Omental fat pad (tissue), 4 donors: ENCODE measurements around the gene TRAM2. TPM values are rescaled to one million over a fixed set of nuclear protein-coding genes. Genes with fewer than 3 reads are reported as not detected.

Experiments used
- ATAC-seq: fragments of 150-250 bp; one replicate; pipeline ENCODE4 v1.9.1; 2016; ENCODE audit warnings: mild to moderate bottlenecking, moderate library complexity; ENCODE audit not compliant: low FRiP score
- DNase-seq: peaks from one replicate; pipeline ENCODE4 v3.0.0-alpha.2; 2019; ENCODE audit warnings: low spot score
- total RNA-seq, 4 donors: library from RNA; depleted of rRNA; stranded (reverse); fragments of >200 nt; gene quantifications; one replicate each; pipeline ENCODE4 v1.1.0, GENCODE V29; 2016
- TF ChIP-seq, protein P1 (sequence below), 3 donors: fragments of 450-650 bp; IDR thresholded peaks; one replicate each; pipeline ENCODE4 v1.5.1; 2016 to 2017; ENCODE audit warnings: antibody characterized with exemption in 3 of 3, mild to moderate bottlenecking in 3 of 3, moderate library complexity in 2 of 3

The TRAM2 gene
- total RNA-seq, 4 donors from 2014 or later: 17.8 to 29.8 (median 26.3) TPM

DNA sequence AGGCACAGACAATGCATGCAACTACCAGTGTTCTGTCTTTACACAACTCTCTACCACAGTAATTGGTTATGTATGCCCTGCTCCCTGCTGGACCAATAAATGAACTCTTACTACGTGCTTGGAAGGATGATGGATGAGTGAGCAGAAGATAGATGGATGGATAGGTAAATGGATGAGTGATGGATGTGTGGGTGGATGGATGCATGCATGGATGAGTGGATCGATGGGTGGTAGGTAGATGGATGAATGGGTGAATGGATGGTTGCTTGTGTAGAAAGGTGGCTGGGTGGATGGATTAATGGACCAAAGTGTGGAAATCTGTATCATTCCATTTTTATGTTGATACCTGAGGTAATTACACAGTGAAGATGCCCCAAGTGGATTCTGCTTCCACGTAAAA is 10.1 kb upstream of the TRAM2 start:
- TF ChIP-seq, protein P1, sequence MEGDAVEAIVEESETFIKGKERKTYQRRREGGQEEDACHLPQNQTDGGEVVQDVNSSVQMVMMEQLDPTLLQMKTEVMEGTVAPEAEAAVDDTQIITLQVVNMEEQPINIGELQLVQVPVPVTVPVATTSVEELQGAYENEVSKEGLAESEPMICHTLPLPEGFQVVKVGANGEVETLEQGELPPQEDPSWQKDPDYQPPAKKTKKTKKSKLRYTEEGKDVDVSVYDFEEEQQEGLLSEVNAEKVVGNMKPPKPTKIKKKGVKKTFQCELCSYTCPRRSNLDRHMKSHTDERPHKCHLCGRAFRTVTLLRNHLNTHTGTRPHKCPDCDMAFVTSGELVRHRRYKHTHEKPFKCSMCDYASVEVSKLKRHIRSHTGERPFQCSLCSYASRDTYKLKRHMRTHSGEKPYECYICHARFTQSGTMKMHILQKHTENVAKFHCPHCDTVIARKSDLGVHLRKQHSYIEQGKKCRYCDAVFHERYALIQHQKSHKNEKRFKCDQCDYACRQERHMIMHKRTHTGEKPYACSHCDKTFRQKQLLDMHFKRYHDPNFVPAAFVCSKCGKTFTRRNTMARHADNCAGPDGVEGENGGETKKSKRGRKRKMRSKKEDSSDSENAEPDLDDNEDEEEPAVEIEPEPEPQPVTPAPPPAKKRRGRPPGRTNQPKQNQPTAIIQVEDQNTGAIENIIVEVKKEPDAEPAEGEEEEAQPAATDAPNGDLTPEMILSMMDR (IDR thresholded peaks at IDR 0.05): no peak
- ATAC-seq: no peak
- no peak for DNase-seq

DNA sequence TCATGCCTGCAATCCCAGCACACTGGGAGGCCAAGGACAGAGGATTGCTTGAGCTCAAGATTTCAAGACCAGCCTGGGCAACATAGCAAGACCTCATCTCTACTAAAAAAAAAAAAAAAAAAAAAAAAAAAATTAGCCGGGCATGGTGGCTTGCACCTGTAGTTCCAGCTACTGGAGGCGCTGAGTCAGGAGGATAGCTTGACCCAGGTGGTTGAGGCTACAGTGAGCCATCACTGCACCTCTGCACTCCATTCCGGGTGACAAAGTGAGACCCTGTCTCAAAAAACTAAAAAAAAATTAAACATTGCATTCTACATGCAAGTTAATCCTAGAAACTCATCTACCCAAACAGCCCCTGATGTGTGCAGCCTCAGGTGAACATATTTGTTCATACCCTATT is 7.3 kb upstream of the TRAM2 start:
- DNase-seq: no peak
- ATAC-seq: no peak

DNA sequence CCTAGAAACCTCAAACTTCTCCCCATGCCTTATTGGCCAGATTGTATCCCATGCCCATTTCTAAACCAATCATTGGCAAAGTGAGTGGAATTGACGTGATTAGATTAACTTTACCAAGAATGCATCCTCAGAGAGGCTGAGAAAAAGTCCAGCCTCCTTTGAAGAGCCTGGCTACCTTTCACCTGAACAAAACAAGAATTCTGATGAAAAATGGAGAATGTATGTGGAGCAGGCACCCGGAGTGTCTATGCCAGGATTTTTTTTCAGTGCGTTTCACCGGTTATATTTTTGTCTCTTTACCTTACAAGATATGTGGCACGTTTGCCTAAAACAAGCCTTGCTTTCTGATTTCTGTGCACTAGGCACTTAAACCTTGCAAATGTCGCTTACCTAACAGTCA is 6.1 kb upstream of the TRAM2 start:
- no peak for DNase-seq
- TF ChIP-seq, protein P1 (IDR thresholded peaks at IDR 0.05): no peak
- ATAC-seq: no peak

More for the DNA sequence above, 7.3 kb upstream of the TRAM2 start:
- TF ChIP-seq, protein P1 (IDR thresholded peaks at IDR 0.05): no peak

DNA sequence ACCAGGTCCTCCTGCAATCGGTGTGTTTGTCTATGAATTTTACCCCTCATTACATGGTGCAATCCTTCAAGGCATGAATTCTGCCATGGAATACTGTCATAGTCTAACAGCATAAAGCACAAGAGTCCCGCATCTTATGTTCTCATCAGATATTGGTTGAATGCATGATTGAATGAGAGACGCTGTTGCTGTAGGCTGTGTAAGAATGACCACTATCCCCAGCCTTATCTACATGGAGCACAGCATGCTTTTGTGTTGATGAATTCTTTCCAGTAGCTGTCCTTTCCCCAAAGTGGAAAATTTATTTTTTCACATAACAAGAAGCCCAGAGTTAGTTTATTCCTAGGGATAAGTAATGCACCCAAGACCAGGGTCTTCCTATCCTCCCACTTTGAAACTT is 5.6 kb upstream of the TRAM2 start:
- no peak for ATAC-seq
- TF ChIP-seq, protein P1 (IDR thresholded peaks at IDR 0.05): no peak
- no peak for DNase-seq

DNA sequence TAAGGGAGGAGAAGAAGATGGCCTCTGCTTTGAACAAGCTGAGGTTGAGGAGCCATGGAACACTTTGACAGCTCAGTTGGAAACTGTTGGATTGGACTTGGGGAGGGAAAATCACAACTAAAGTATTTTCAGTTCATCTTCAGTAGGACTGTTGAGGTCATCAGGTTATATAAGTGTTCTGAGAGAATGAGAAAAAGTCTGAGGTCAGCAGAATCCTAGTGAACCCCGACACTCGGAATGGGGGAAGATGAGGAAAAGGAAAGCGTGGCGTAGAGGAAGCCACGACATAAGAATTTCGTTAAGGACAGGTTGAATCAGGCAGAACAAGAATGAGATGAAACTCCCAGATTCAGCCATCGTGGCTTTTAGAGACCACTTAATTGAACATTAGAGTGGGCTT is 4.0 kb upstream of the TRAM2 start:
- ATAC-seq: no peak
- DNase-seq: no peak
- TF ChIP-seq, protein P1 (IDR thresholded peaks at IDR 0.05): no peak

DNA sequence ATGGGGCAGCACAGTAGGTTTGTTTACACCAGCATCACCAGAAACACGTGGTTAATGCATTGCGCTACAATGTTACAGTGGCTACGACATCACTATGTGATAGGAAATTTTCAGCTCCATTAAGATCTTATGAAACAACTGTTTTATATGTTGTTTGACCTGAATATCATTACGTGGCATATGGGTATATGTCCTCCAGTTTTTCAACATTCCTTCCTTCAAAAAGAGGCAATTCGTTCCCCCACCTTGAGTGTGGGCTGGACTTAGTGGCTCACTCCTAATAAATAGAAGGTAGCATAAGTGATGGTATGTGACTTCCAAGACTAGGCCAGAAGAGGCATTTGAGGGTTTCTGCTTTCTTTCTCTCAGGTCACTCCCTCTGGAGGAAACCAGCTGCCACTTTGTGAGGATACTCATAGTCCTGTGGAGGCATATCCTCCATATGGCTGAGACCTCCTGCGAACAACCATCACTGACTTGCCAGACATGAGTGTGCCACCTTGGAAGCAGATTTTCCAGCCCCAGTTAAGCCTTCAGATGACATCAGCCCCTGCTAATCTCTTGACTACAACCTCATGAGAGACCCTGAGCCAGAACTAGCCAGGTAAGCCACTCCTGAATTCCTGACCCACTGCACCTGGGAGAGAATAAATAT is 2.3 kb upstream of the TRAM2 start:
- no peak for DNase-seq
- TF ChIP-seq, protein P1 (IDR thresholded peaks at IDR 0.05): no peak
- no peak for ATAC-seq

DNA sequence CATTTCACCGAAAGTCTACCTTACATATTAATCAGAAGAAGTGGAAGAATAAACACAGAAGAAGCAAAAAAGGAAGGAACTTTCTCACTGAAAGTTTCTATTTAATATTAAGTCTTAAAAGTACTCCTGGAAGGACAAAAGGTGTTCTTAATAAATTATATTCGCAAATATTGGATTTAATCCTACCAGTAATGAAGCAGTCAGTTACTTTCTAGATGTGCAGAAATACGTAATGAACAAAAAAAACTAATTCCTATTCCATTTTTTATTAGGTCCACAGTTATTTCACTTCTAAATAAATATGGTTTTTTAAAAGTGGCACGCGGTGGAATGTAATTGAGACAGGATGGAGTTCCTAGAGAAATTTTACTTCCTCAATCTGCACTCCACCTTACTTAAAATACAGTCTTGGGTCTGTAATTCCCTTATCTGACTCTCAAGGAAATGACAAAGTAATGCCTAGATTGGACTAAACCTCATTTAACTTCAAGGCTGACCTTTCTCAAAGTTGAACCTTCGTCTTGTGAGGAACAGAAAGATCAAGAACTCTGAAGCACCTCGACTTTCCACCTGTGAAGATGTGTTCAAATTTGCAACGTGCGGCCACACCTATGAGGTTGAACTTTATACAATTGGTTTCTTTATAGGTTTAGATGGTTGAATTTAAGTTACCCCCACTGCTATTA is 1.1 kb upstream of the TRAM2 start:
- ATAC-seq (no peak), DNase-seq (no peak)
- TF ChIP-seq, protein P1 (IDR thresholded peaks at IDR 0.05): no peak
